K562 (cell line): Measurements from ENCODE around the gene ANAPC16.

Experiments
- BRCA1 ChIP-seq, 2 experiments: fragments of 450-650 bp in 1 of 2; sonication (generic) in 1 of 2; formaldehyde crosslinking in 1 of 2; IDR thresholded peaks; 2 replicates each; pipeline versions ENCODE4 v1.5.0 to v1.6.1; 2017 to 2020; ENCODE audit warnings: mild to moderate bottlenecking in 1 of 2, missing genetic modification reagents in 1 of 2
- NFE2 ChIP-seq: IDR thresholded peaks from 2 replicates; pipeline ENCODE4 v1.6.1; 2014; ENCODE audit warnings: antibody characterized with exemption, low read depth
- RFX1 ChIP-seq: fragments of 450-650 bp; IDR thresholded peaks from 2 replicates; pipeline ENCODE4 v1.6.1; 2016; ENCODE audit warnings: mild to moderate bottlenecking, moderate library complexity
- U2AF1 ChIP-seq: fragments of 200-400 bp; formaldehyde crosslinking; optimal IDR thresholded peaks from 2 replicates; pipeline ENCODE3; 2017; ENCODE audit warnings: mild to moderate bottlenecking, low read depth, low read length, moderate library complexity
- YY1 ChIP-seq, 3 experiments: IDR thresholded peaks; 2 replicates each; pipeline ENCODE4 v1.6.1; 2011; ENCODE audit warnings: low read length in 2 of 3, mild to moderate bottlenecking in 2 of 3, moderate library complexity in 2 of 3, borderline replicate concordance in 1 of 3, control low read depth in 1 of 3, low read depth in 1 of 3; ENCODE audit not compliant: insufficient read depth in 3 of 3, insufficient replicate concordance in 2 of 3, control insufficient read depth in 1 of 3, insufficient read length in 1 of 3; ENCODE audit errors: extremely low read depth in 1 of 3
- ZNF212 ChIP-seq: fragments of 450-650 bp; formaldehyde crosslinking; IDR thresholded peaks from 2 replicates; pipeline ENCODE4 v1.4.0; 2020; ENCODE audit warnings: mild to moderate bottlenecking
- TF ChIP-seq, protein P1 (sequence below): fragments of 450-650 bp; IDR thresholded peaks from 2 replicates; pipeline ENCODE4 v1.6.1; 2016; ENCODE audit warnings: borderline replicate concordance

DNA sequence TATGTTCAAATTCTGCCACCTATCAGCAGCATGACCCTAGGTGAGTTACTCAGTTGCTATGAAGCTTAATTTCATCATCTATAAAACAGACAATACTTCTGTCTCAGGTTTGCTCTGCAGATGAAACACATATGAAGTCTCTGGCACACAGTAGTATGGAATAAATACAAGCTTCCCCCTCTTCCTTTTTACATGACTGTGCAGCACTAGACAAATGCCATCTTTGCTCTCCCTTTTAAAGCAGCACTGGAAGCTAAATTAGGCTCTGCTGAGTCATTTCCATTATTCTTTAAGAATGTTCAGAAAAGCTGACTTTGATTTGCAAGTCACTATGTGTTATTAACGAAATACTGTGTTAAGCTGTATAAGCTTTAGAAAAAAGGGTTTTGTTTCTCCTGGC is 40.7 kb upstream of the ANAPC16 start:
- TF ChIP-seq BRCA1 (IDR thresholded peaks at IDR 0.05) (no peak), BRCA1 (CRISPR knock-in tag; IDR thresholded peaks at IDR 0.05) (no peak), RFX1 (no peak), YY1 (IDR thresholded peaks at IDR 0.05; ENCODE audit: borderline replicate concordance in 1 of 3, control insufficient read depth in 1 of 3, extremely low read depth in 1 of 3, insufficient read depth in 3 of 3, insufficient read length in 1 of 3, insufficient replicate concordance in 2 of 3, low read depth in 1 of 3, low read length in 2 of 3) (no peak), ZNF212 (CRISPR knock-in tag) (no peak), NFE2 (peak; percentile 81), U2AF1 (no peak)
- TF ChIP-seq, protein P1, sequence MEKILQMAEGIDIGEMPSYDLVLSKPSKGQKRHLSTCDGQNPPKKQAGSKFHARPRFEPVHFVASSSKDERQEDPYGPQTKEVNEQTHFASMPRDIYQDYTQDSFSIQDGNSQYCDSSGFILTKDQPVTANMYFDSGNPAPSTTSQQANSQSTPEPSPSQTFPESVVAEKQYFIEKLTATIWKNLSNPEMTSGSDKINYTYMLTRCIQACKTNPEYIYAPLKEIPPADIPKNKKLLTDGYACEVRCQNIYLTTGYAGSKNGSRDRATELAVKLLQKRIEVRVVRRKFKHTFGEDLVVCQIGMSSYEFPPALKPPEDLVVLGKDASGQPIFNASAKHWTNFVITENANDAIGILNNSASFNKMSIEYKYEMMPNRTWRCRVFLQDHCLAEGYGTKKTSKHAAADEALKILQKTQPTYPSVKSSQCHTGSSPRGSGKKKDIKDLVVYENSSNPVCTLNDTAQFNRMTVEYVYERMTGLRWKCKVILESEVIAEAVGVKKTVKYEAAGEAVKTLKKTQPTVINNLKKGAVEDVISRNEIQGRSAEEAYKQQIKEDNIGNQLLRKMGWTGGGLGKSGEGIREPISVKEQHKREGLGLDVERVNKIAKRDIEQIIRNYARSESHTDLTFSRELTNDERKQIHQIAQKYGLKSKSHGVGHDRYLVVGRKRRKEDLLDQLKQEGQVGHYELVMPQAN: no peak
